C4-2B (cell line): ENCODE results near the gene DENND1A.

Experiments
- ZFX ChIP-seq: fragments of 450-650 bp; IDR thresholded peaks from 2 replicates; pipeline ENCODE4 v1.6.1; 2017
- TF ChIP-seq, protein P1 (sequence below): fragments of 450-650 bp; conservative IDR thresholded peaks from 2 replicates; pipeline ENCODE4 v1.5.1; 2017; ENCODE audit warnings: mild to moderate bottlenecking

GRCh38 chr9:123654994-123655637 is 274.8 kb downstream of the DENND1A start:
- TF ChIP-seq, protein P1, sequence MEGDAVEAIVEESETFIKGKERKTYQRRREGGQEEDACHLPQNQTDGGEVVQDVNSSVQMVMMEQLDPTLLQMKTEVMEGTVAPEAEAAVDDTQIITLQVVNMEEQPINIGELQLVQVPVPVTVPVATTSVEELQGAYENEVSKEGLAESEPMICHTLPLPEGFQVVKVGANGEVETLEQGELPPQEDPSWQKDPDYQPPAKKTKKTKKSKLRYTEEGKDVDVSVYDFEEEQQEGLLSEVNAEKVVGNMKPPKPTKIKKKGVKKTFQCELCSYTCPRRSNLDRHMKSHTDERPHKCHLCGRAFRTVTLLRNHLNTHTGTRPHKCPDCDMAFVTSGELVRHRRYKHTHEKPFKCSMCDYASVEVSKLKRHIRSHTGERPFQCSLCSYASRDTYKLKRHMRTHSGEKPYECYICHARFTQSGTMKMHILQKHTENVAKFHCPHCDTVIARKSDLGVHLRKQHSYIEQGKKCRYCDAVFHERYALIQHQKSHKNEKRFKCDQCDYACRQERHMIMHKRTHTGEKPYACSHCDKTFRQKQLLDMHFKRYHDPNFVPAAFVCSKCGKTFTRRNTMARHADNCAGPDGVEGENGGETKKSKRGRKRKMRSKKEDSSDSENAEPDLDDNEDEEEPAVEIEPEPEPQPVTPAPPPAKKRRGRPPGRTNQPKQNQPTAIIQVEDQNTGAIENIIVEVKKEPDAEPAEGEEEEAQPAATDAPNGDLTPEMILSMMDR, result no peak
- TF ChIP-seq ZFX, result no peak
